LNCaP clone FGC (cell line): ENCODE measurements around the gene USH1C.

ENCODE experiments used
- DNase-seq: peaks from one replicate; pipeline ENCODE4 v3.0.0-alpha.2; 2011; ENCODE audit warnings: low read depth
- H3K4me3 ChIP-seq: 2 replicates; pipeline ENCODE4 v1.5.1; 2011; ENCODE audit warnings: mild to moderate bottlenecking, low read depth, low read length, control low read depth
- TF ChIP-seq, protein P1 (sequence below): IDR thresholded peaks from 2 replicates; pipeline ENCODE4 v1.5.1; 2012; ENCODE audit warnings: mild to moderate bottlenecking; ENCODE audit not compliant: control insufficient read depth, insufficient read depth; ENCODE audit errors: extremely low read depth

USH1C gene

GRCh38 chr11:17449158-17449557 lies 95.1 kb downstream of the USH1C start:
- no peak for DNase-seq
- H3K4me3 ChIP-seq, result no peak overlapping the region
- TF ChIP-seq, protein P1, sequence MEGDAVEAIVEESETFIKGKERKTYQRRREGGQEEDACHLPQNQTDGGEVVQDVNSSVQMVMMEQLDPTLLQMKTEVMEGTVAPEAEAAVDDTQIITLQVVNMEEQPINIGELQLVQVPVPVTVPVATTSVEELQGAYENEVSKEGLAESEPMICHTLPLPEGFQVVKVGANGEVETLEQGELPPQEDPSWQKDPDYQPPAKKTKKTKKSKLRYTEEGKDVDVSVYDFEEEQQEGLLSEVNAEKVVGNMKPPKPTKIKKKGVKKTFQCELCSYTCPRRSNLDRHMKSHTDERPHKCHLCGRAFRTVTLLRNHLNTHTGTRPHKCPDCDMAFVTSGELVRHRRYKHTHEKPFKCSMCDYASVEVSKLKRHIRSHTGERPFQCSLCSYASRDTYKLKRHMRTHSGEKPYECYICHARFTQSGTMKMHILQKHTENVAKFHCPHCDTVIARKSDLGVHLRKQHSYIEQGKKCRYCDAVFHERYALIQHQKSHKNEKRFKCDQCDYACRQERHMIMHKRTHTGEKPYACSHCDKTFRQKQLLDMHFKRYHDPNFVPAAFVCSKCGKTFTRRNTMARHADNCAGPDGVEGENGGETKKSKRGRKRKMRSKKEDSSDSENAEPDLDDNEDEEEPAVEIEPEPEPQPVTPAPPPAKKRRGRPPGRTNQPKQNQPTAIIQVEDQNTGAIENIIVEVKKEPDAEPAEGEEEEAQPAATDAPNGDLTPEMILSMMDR, result no peak

DNA sequence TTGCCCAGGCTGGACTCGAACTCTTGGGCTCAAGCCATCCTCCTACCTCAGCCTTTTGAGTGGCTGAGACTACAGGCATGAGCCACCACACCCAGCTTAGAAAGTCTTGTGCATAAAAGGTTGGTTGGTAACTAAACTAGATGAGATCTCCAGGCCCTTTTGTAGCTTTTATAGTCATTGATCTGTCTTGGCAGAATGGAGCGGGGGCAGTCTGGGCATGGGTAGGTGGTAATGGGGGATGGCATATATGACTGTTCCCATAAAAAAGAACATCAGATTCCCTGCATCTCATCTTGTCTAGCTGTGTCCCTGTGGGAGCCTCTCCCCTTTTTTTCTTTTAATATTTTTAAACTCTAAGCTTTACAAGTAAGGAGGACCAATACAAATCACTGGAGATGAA lies 97.7 kb downstream of the USH1C start:
- TF ChIP-seq, protein P1, result no peak
- no peak overlapping the region for H3K4me3 ChIP-seq
- DNase-seq, result no peak

DNA sequence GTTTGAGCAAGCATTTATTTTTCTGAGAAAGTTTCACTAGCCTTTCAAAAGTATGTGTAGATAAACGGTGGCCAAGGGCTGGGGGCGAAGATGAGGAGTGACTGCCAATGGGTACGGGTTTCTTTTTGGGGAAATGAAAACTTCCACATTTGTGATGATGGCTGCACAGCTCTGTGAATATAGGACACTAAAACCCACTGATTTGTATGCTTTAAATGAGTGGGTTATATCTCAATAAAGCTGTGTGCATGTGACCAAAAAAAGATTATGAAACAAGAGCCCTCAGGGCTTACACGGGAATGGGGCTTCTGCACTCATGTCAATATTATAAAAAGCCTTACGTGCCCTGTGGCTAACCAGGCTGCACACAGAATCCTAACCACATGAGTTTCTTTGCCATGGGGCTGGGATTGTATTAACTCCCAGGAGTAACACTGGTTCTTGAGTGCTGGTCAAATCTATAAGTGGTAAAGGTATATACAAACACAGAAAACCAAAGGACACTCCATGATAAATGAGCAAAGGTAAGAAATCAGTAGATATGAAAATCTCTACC lies 98.9 kb downstream of the USH1C start:
- no peak for DNase-seq
- H3K4me3 ChIP-seq, result no peak overlapping the region
- TF ChIP-seq, protein P1, result no peak

DNA sequence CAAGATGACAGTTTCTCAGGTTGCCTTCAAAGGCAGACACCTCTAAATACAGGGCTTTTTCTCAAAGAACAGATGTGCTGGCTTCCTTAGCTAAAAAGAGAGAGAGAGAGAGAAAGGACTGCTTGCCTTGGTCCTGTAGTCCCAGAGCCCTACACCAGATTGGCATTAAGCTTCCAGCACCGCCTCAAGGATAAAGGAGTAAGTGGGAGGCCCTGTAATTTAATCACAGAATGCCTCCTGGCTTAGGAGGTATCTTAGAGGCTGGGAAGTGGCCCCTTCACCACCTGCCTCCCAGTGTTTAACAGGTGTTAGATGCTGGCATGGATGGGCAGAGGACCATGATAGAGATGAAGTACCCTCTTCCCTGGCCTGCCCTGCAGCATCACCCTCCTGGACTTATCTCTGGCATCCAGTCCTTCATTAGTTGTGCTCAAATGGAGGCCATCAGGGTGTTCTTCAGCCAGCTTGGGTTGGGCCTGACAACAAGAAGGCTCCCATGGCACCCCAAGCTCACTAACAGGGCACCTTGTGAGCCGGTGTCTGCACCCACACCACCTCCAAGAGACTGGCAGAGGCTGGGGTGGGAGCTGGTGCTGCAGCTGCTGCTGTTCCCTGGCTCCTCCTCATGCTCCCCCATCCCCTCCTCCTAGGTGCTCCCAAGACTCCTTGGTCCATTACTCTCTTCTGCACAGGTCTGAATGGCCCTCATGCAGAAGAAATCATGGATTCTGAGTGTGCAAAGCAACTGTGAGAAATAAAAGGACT lies 100.1 kb downstream of the USH1C start:
- H3K4me3 ChIP-seq, result no peak overlapping the region
- DNase-seq, result no peak
- TF ChIP-seq, protein P1, result no peak
